Muscle of arm (tissue), 12 donors: ENCODE measurements around the gene PTPRN2. TPM values are rescaled to one million over a fixed set of nuclear protein-coding genes. Genes with fewer than 3 reads are reported as not detected.

Source experiments
- DNase-seq: peaks from one replicate; pipeline ENCODE4 v3.0.0-alpha.2; 2013
- polyA plus RNA-seq, 12 donors: library from polyadenylated mRNA; unstranded; fragments of 120-200 nt; gene quantifications; one replicate each; pipeline ENCODE4 v1.2.1, GENCODE V29; 2013; ENCODE audit not compliant: insufficient read length in 12 of 12

PTPRN2 gene
- polyA plus RNA-seq, 12 donors = 1.6 to 8.7 (median 2.3) TPM; not detected in 1

GRCh38 chr7:157719705-157720655 is 867.6 kb downstream of the PTPRN2 start:
- no peak for DNase-seq

GRCh38 chr7:157719008-157719682 is 868.5 kb downstream of the PTPRN2 start:
- DNase-seq = no peak

- DNase-seq = no peak
Measured at GRCh38 chr7:157718303-157719007, 869.2 kb downstream of the PTPRN2 start.

GRCh38 chr7:157717211-157718174 is 870.1 kb downstream of the PTPRN2 start:
- no peak for DNase-seq

- no peak for DNase-seq
Measured at GRCh38 chr7:157715938-157716280, 871.7 kb downstream of the PTPRN2 start.

GRCh38 chr7:157715071-157715937 is 872.3 kb downstream of the PTPRN2 start:
- no peak for DNase-seq

- no peak for DNase-seq
Measured at GRCh38 chr7:157714166-157715070, 873.2 kb downstream of the PTPRN2 start.

GRCh38 chr7:157713591-157713990 is 874.0 kb downstream of the PTPRN2 start:
- no peak for DNase-seq

GRCh38 chr7:157712666-157713235 is 874.9 kb downstream of the PTPRN2 start:
- no peak for DNase-seq

GRCh38 chr7:157711353-157711888 is 876.2 kb downstream of the PTPRN2 start:
- no peak for DNase-seq

- no peak for DNase-seq
Measured at GRCh38 chr7:157710396-157710795, 877.2 kb downstream of the PTPRN2 start.

- DNase-seq = no peak
Measured at GRCh38 chr7:157709531-157710251, 877.9 kb downstream of the PTPRN2 start.

- DNase-seq = no peak
Measured at GRCh38 chr7:157708919-157709295, 878.7 kb downstream of the PTPRN2 start.

- DNase-seq = no peak
Measured at GRCh38 chr7:157707983-157708918, 879.4 kb downstream of the PTPRN2 start.

GRCh38 chr7:157704365-157704764 is 883.3 kb downstream of the PTPRN2 start:
- DNase-seq = no peak

- DNase-seq = no peak
Measured at GRCh38 chr7:157703534-157704195, 884.0 kb downstream of the PTPRN2 start.
